CD14-positive monocyte (primary cell): ENCODE data around the gene DNASE1. TPM values are rescaled to one million over a fixed set of nuclear protein-coding genes. Genes with fewer than 3 reads are reported as not detected.

Experiments used
- DNase-seq, 3 donors: peaks; one replicate each; pipeline ENCODE4 v3.0.0-alpha.2; 2011 to 2022
- H2AFZ ChIP-seq: 2 replicates; pipeline ENCODE4 v1.6.0; 2012; ENCODE audit warnings: mild to moderate bottlenecking, low read depth, low read length, inconsistent platforms; ENCODE audit not compliant: insufficient read depth, poor library complexity, severe bottlenecking
- H3K27ac ChIP-seq, 2 donors: 1 replicate in 1 of 2; 2 replicates in 1 of 2; pipeline ENCODE4 v1.5.1; 2012 to 2013; ENCODE audit warnings: low read length in 2 of 2, control low read depth in 1 of 2, inconsistent platforms in 1 of 2, low read depth in 1 of 2, mild to moderate bottlenecking in 1 of 2
- H3K27me3 ChIP-seq, 2 donors: one replicate each; pipeline versions ENCODE4 v1.6.0 to v1.6.1; 2011 to 2013; ENCODE audit warnings: low read length in 2 of 2; ENCODE audit not compliant: control insufficient read depth in 2 of 2, insufficient read depth in 2 of 2
- H3K36me3 ChIP-seq, 2 donors: replicated peaks in 1 of 2; 1 replicate in 1 of 2; 2 replicates in 1 of 2; pipeline versions ENCODE4 v1.5.1 to v1.6.1; 2012 to 2013; ENCODE audit warnings: low read length in 2 of 2, control low read depth in 1 of 2, inconsistent platforms in 1 of 2, mild to moderate bottlenecking in 1 of 2; ENCODE audit not compliant: insufficient read depth in 2 of 2, control insufficient read depth in 1 of 2
- H3K4me1 ChIP-seq, 2 donors: 1 replicate in 1 of 2; 2 replicates in 1 of 2; pipeline versions ENCODE4 v1.5.1 to v1.6.1; 2012 to 2013; ENCODE audit warnings: low read length in 2 of 2, control low read depth in 1 of 2, inconsistent platforms in 1 of 2, mild to moderate bottlenecking in 1 of 2, moderate library complexity in 1 of 2; ENCODE audit not compliant: insufficient read depth in 2 of 2, control insufficient read depth in 1 of 2
- H3K4me2 ChIP-seq: replicated peaks from 2 replicates; pipeline ENCODE3; 2012; ENCODE audit warnings: low read length, moderate library complexity, mild to moderate bottlenecking; ENCODE audit not compliant: poor library complexity, severe bottlenecking; ENCODE audit errors: extremely low read depth
- H3K4me3 ChIP-seq, 3 experiments: fragments of 200-600 bp in 1 of 3; sonication (generic) in 1 of 3; replicated peaks in 1 of 3; 1 replicate in 2 of 3; 2 replicates in 1 of 3; pipeline ENCODE4 v1.5.1; 2011 to 2013; ENCODE audit warnings: low read length in 3 of 3, mild to moderate bottlenecking in 3 of 3, control low read depth in 2 of 3, low read depth in 2 of 3, inconsistent platforms in 1 of 3, moderate library complexity in 1 of 3
- H3K79me2 ChIP-seq: 2 replicates; pipeline ENCODE4 v1.6.0; 2012; ENCODE audit warnings: mild to moderate bottlenecking, control low read depth, inconsistent platforms, low read length, moderate library complexity; ENCODE audit not compliant: insufficient read depth
- H3K9ac ChIP-seq: 2 replicates; pipeline ENCODE4 v1.6.0; 2017; ENCODE audit warnings: low read length, mild to moderate bottlenecking; ENCODE audit not compliant: insufficient read depth, poor library complexity, severe bottlenecking
- H3K9me3 ChIP-seq, 2 donors: replicated peaks in 1 of 2; 1 replicate in 1 of 2; 2 replicates in 1 of 2; pipeline versions ENCODE4 v1.5.1 to v1.6.1; 2012 to 2013; ENCODE audit warnings: low read length in 2 of 2, control low read depth in 1 of 2; ENCODE audit not compliant: control insufficient read depth in 1 of 2, insufficient read depth in 1 of 2
- H4K20me1 ChIP-seq: 2 replicates; pipeline ENCODE4 v1.6.0; 2012; ENCODE audit warnings: mild to moderate bottlenecking, low read length, control low read depth, moderate library complexity; ENCODE audit not compliant: insufficient read depth
- H3K27ac Mint-ChIP-seq, 7 donors: one replicate each; pipeline ENCODE4 v1.8.0; 2020; ENCODE audit warnings: mild to moderate bottlenecking in 7 of 7, mixed read lengths in 7 of 7, moderate library complexity in 6 of 7, inconsistent platforms in 2 of 7
- H3K27me3 Mint-ChIP-seq, 3 donors: one replicate each; pipeline ENCODE4 v1.8.0; 2021 to 2022; ENCODE audit warnings: low read depth in 3 of 3, mild to moderate bottlenecking in 3 of 3, mixed read lengths in 3 of 3, moderate library complexity in 3 of 3, inconsistent platforms in 1 of 3
- H3K36me3 Mint-ChIP-seq, 2 donors: one replicate each; pipeline ENCODE4 v1.8.0; 2020; ENCODE audit warnings: mixed read lengths in 2 of 2, inconsistent platforms in 1 of 2, mild to moderate bottlenecking in 1 of 2
- H3K4me1 Mint-ChIP-seq: one replicate; pipeline ENCODE4 v1.8.0; 2020; ENCODE audit warnings: mild to moderate bottlenecking, mixed read lengths
- H3K4me3 Mint-ChIP-seq, 2 donors: one replicate each; pipeline ENCODE4 v1.8.0; 2020; ENCODE audit warnings: mild to moderate bottlenecking in 2 of 2, mixed read lengths in 2 of 2, moderate library complexity in 1 of 2
- H3K9me3 Mint-ChIP-seq, 7 donors: one replicate each; pipeline ENCODE4 v1.8.0; 2020 to 2022; ENCODE audit warnings: mixed read lengths in 7 of 7, mild to moderate bottlenecking in 6 of 7, moderate library complexity in 6 of 7, inconsistent platforms in 2 of 7
- CTCF ChIP-seq: fragments of 200-600 bp; IDR thresholded peaks from one replicate; pipeline ENCODE4 v1.8.0; 2022; ENCODE audit warnings: antibody characterized with exemption, mild to moderate bottlenecking
- WGBS: methylation state at CpG from one replicate; pipeline ENCODE4 v1.1.5; 2013; ENCODE audit warnings: missing lambda C conversion rate; ENCODE audit not compliant: insufficient coverage; 5-methylcytosine and 5-hydroxymethylcytosine counted together
- intact Hi-C, 2 donors: fragments of 100-400 bp; cut with micrococcal nuclease; formaldehyde crosslinking; loops; one replicate each; pipeline versions ENCODE4 v1.15.0 to v1.15.1; 2023
- polyA plus RNA-seq, 3 donors: library from polyadenylated mRNA; depleted of rRNA in 1 of 3; unstranded in 2 of 3; stranded (reverse) in 1 of 3; fragments of 300-500 nt in 2 of 3; fragments of >200 nt in 1 of 3; fragmentation: Illumina TruSeq in 2 of 3; gene quantifications; 1 replicate in 2 of 3; 2 replicates in 1 of 3; pipeline ENCODE4 v1.2.3, GENCODE V29; 2012 to 2021

The DNASE1 gene
- polyA plus RNA-seq, 3 donors, result 1.5 to 21.1 TPM; not detected in 1

DNA sequence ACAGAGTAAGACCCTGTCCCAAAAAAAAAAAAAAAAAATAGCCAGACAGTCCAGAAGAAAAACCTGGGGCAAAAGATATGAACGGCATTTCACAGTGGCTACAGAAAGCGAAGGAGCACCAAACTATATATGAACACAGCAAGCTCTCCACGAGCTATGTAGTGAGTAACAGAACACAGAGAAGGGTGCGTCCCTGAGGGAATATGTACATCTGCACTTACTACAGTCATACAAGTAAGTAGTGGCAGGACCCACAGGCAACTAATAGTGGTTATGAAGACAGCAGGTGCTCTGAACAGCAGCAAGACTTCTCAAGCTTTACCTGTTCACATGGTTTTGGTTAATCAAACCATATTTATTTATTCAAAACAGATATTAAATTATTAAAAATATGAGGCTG is 47.0 kb downstream of the DNASE1 start:
- H2AFZ ChIP-seq, result no peak overlapping the region
- no peaks in the 10 kb centered on the region for H3K79me2 ChIP-seq
- no peak for TF ChIP-seq CTCF
- DNase-seq, result no peak
- no peak overlapping the region for H3K4me3 Mint-ChIP-seq
- H3K27me3 ChIP-seq, result no peaks in the 10 kb centered on the region
- no peak overlapping the region for H3K9ac ChIP-seq
- peaks cover 16 to 21% of the 10 kb centered on the region in 2 donors for H3K36me3 Mint-ChIP-seq
- H4K20me1 ChIP-seq, result no peaks in the 10 kb centered on the region
- H3K9me3 Mint-ChIP-seq, result peaks cover 0 to 7% (median 0%) of the 10 kb centered on the region in 7 donors
- H3K9me3 ChIP-seq, result no peaks in the 10 kb centered on the region
- intact Hi-C loops, result no loop called here
- peaks cover 0 to 7% of the 10 kb centered on the region in 2 donors for H3K4me1 ChIP-seq
- no CpG with 5 or more reads among the region's 4 CpGs for WGBS
- peaks cover 0 to 7% of the 10 kb centered on the region in 2 donors for H3K36me3 ChIP-seq
- H3K4me2 ChIP-seq, result no peak overlapping the region
- peaks cover 6 to 15% (median 6%) of the 10 kb centered on the region in 3 donors for H3K27me3 Mint-ChIP-seq
- H3K4me3 ChIP-seq, result no peak overlapping the region
- H3K4me1 Mint-ChIP-seq, result peaks cover 4% of the 10 kb centered on the region
- H3K27ac Mint-ChIP-seq, result no peak overlapping the region
- no peak overlapping the region for H3K27ac ChIP-seq

DNA sequence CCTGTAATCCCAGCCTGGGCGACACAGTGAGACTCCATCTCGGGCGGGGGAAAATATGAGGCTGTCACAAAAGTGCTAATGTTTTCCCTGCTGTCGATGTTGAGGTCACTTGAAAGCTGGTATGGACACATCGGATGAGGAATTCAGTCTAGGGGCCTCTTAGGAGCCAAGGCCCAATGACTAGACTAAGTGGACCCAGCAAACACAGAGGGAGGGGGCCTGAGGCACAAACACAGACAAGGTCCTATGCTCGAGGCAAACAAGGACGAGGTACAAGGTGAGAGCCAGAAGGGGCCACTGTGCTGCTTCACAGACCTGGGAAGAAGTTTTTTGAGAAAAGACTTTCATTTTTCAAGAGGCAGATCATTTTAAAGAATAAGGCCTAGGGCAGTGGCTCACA is 47.6 kb downstream of the DNASE1 start:
- H3K9me3 Mint-ChIP-seq, result peaks cover 0 to 7% (median 0%) of the 10 kb centered on the region in 7 donors
- Histone ChIP-seq H3K79me2 (no peaks in the 10 kb centered on the region), H3K4me3 (no peak overlapping the region), H2AFZ (no peak overlapping the region), H4K20me1 (no peaks in the 10 kb centered on the region), H3K9me3 (no peaks in the 10 kb centered on the region), H3K9ac (no peak overlapping the region), H3K27ac (no peak overlapping the region), H3K27me3 (no peaks in the 10 kb centered on the region), H3K4me2 (no peak overlapping the region), H3K36me3 (peaks cover 0 to 7% of the 10 kb centered on the region in 2 donors), H3K4me1 (peaks cover 0 to 7% of the 10 kb centered on the region in 2 donors)
- no peak overlapping the region for H3K4me3 Mint-ChIP-seq
- no peak for DNase-seq
- H3K4me1 Mint-ChIP-seq, result peaks cover 8% of the 10 kb centered on the region
- peak overlapping the region in 1 of 7 donors; percentile 24 for H3K27ac Mint-ChIP-seq
- H3K27me3 Mint-ChIP-seq, result peaks cover 6 to 14% (median 6%) of the 10 kb centered on the region in 3 donors
- 93% methylated on average over 7 of the region's 7 CpGs for WGBS
- no peak for TF ChIP-seq CTCF
- intact Hi-C loops, result no loop called here
- H3K36me3 Mint-ChIP-seq, result peaks cover 16 to 21% of the 10 kb centered on the region in 2 donors
